Measurements from ENCODE around the gene KLHL36.
"Not testable (repeated sequence)": the region's sequence is repeated elsewhere in the genome, so short reads cannot be mapped to it uniquely, and the experiment has no call there.

The KLHL36 gene

DNA sequence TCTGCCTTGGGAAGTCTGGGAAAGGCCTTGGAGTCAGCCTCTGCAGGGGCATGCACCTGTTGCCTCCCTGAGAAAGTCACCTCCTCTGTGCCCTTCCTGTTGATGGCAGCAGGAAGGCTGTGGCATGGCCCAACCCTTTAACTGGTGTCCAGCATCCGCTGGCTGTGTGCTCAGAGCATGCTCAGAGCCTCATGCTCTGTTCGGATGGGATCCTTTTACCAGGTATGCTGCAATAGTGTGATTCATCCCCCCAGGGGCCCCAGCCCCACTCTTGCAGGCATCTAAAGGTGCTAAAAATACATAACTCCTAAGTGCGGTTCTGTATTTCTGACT, 24.9 kb downstream of the KLHL36 start:
- DNase-seq (ENCODE audit: low spot score) = no peak

DNA sequence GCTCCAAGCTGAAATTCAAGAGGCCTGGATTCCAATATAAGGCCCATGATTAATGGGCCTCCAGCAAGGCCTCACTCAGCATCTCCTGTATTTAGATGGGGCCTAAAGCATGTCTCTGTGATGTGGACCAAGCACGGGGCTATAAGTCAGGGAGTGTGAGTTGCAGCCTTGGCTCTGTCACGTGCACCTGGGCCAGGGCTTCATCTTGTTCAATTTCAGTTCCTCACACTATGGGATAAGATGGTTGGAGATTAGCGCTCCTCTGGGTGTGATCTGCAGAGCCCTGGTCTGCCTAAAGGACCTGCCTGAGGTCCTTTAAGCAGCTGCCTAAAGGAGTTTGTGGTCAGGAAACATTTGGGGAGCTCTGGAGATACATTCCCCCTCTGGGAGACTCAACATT, 25.2 kb downstream of the KLHL36 start:
- DNase-seq (ENCODE audit: low spot score) = no peak

DNA sequence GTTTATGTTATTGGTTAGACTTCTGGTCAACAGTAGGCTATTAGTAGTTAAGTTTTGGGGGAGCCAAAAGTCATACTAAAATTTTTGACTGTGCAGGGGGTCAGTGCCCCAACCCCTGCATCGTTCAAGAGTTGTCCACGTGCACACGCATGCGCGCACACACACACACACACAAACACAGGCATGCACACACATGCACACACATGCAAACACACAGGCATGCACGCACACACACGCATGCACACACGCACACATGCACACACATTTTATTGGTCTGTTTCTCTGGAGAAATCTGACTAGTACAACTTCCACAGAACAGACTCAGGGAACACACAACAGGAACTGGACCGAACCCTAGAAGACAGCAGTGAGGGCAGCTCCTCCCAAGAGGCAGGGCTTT, 27.1 kb downstream of the KLHL36 start:
- no peak for DNase-seq (ENCODE audit: low spot score)

DNA sequence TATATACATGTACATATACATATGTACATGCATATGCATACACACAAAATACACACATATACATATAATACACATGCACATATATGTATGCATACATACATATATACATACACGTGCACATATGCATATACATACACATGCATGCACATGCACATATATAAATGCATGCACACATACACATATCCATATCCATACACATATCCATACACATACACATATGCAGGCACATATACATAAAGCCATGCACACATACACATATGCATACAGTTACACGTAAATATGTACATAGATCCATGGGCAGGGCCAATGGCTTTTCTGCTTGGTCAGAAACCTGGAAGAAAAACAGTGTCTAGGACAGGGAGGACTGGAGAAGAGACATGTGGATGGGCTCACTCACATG, 27.6 kb downstream of the KLHL36 start:
- DNase-seq (ENCODE audit: low spot score) = no peak

DNA sequence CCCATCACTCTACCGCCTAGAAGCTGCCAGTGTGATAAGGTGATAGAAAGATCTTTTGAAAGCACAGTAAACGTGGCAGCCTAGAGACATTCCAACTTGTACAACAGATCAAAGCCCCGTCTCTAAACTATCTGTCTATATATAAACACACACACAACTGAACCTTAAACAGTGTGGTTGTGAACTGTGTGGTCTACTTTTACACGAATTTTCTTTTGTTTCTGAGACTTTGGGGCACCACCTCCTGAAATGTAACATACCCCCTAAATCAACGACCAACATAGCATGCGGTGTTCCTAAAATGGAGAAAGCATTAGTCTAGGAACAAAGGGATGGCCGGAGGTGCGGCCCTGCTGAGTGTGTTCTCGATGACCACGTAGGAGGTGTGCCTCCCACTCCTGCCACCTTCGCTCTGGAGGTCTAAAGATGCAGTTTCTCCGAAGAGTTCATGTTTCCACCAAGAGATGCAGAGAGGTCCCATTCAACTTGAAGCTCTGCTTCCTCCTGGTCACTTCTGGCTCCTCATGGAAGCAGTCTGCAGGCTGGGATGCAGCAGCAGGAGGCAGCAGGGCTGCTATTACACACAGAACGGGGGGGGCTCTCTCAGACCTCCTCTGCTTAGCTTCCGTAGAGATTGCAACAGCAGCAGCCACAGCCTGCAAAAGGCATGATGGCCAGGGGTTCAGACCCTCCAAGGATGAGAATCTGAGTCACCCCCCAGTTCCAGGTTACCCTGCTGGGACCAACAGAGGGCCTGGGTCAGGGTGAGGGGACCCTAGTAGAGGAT, 28.9 kb downstream of the KLHL36 start:
- no peak for DNase-seq (ENCODE audit: low spot score)

DNA sequence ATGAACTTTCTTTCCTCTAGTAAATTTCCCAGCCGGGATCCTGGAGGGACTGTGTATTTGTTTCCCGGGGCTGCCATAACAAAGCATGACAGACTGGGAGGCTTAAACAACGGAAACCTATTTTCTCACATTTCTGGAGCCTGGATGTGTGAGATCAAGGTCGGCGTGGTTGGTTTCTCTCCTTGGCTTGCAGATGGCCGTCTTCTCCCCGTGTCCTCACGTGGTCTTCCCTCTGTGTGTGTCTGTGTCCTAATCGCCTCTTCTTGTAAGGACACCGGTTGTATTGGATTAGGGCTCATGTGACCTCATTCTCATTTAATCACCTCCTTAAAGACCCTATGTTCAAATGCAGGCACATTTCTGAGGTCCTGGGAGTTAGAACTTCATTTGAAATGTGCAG, 29.5 kb downstream of the KLHL36 start:
- DNase-seq (ENCODE audit: low spot score) = no peak

DNA sequence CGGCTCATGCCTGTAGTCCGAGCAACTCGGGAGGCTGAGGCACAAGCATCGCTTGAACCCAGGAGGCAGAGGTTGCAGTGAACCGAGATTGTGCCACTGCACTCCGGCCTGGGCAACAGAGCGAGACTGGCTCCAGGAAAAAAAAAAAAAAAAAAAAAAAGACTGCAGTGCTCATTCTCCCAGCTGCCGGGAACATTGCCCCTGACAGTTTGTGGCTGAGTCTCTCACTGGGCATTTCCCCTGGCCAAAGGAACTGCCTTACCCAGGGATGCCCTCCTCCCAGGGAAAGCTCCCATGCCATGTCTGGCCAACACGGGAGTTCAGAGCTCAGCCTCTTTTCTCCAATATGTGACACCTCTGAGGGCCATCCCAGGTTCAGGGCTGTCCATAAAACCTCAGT, 30.2 kb downstream of the KLHL36 start:
- DNase-seq (ENCODE audit: low spot score) = no peak

DNA sequence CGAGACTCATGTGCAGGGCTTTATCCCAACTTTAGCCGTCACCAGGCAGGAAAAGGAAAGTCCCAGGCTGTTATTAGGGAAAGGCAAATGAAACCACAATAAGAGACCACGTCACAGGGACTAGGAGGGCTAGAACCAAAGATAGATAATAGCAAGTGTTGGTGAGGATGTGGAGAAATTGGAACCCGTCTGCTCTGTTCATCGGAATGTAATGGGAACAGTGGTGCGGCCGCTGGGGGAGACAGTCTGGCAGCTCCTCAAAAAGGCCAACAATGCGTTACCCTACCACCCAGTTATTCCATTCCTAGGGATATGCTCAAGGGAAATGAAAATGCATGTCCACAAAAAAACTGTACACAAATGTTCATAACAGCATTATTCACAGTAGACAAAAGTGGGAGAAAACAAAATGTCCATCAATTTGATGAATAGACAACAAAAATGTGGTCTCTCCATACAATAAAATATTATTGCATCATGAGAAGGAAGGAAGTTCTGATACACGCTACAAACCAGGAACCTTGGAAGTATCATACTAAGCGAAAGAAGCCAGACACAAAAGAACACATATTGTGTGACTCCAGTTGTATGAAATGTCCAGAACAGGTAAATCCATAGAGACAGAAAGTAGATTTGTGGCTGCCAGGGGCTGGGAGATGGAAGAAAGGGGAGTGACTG, 32.0 kb downstream of the KLHL36 start:
- no peak for DNase-seq (ENCODE audit: low spot score)

DNA sequence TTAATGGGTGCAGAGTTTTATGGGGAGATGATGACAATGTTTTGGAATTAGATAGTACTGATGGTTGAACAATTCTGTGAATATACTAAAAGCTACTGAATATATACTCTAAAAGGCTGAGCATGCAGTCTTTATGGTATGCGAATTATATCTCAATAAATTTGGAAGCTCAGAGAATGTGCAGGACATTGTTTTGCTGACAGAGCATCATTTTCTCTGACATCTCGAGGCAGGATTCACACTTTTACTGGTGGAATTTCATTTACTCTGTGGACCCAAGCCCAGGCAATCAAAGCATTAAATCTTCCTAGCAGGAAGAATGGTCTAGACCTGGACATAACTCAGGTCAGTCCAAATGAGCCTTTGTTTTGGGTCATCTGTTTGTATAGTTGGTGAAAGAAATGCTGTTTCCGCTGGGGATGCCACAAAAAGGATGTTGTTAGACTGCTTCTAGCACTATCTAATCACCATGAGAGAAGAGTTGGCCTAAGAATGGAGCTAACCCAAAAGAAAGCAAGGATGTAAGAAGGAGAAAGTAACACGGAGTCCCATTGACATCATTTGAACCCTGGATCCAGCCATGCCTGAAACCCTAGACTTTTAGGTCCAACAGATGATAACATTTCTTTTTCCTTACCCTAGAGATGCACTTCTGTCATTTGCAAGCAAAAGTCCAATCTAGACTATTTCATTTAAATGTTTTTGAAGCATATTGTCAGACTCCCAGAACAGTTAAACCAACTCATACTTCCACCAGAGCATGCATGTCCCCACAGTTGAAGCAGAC, 32.7 kb downstream of the KLHL36 start:
- no peak for DNase-seq (ENCODE audit: low spot score)

DNA sequence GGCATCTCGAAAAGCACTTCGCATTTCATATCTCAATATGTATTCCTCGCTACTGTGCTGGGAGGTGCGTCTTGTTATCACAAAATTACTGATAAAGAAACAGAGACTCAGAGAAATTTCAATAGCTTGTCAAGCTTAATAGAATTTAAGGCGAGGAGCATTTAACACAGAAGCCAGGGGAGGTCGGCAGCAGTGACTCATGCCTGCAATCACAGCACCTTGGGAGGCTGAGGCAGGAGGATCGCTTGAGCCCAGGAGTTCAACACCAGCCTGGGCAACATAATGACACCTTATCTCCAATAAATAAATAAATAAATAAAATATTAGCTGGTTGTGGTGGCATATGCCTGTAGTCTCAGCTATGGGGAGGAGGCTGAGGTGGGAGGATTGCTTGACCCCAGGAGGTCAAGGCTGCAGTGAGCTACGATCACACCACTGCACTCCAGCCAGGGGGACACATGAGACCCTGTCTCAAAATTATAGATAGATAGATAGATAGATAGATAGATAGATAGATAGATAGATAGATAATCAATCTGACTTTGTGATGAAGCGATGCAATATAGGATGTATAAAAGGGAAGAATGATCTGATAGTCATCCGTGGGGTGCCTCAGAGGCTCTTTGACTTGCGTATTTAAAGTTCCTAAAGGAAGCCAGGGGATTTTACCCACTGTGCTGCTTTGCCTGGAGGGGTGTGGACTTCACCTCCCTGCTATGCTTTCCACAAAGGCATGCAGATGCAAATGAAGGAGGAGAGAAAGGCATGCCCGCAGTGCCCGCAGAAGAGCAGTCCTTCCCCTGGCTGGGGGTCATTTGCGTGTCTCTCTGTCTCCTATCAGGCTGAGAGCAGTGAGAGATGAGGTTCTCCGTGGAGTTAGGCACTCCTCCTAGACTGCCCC, 35.6 kb downstream of the KLHL36 start:
- no peak for DNase-seq (ENCODE audit: low spot score)

DNA sequence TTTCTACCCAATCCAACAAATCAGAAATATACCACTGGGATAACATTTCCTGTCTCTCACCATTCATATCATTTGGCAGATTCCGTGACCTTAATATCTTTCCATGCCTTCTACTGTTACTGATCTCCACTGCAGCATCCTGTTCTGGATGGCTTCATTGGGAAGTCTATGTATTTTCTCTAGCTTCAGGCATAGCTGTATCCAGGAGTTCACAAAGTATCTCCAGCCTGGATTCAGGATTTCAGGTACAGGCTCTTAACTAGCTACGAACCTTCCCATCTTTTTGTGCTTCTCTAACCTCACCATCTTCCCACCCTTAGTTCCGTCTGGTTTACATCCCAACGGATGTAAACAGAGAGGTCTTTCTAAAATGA, 36.3 kb downstream of the KLHL36 start:
- no peak for DNase-seq (ENCODE audit: low spot score)

DNA sequence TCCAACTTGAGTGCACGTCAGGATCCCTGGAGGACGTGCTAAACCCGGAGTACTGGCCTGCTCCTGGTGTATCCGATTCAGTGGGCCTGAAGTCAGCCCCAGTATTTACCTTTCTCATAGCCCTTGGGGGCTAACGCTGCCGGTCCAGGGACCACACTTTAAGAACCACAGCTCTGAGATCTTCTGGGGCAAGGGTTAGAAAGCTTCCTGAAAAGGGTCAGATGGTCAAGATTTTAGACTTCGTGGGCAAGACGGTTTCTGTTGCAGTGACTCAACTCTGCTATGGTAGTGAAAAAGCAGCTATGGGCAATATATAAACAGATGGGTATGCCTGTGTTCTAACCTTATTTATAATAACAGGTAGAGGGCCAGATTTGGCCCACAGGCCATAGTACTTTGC, 36.9 kb downstream of the KLHL36 start:
- no peak for DNase-seq (ENCODE audit: low spot score)

DNA sequence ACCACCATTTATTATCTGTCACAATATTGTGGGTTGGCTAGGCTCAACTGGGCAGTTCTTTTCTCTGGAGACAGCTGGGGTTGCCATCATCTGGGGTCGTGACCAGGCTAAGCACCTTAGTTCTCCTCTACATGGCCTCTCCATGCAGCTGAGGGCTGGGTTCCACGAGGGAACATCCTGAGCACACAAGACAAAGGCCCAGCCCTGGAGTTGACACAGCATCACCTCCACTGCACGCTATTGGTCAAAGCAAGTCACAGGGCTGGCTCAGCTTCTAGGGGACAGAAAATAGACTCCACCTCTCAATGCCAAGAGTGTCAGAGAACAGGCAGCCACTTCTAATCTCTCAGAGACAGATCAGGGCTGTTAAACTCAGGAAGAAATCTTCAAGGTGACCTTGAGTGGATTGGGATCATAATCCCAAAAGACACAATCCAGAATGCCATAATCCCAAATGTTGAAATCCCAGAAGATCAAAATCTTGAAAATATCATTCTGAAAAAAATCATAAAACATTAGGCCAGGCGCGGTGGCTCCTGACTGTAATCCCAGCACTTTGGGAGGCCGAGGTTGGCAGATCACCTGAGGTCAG, 38.5 kb downstream of the KLHL36 start:
- no peak for DNase-seq (ENCODE audit: low spot score)

DNA sequence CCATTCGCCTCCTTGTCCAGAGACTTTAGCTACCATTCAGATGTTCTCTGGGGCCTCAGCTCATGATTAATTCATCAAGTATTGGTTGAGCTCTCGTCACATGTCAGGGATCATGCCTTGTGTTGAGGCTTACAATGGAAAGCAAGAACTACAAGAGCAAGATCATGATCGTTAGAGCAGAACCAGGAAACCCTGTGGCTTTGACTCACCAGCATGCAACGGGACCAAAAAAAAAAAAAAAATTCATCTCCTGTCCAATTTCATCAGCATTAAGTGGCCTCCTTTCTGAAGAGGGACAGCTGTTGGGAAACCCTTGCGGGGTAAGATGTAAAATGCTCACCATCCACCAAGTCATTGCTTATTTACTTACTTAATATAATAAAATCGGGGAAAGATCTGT, 39.4 kb downstream of the KLHL36 start:
- no peak for DNase-seq (ENCODE audit: low spot score)

DNA sequence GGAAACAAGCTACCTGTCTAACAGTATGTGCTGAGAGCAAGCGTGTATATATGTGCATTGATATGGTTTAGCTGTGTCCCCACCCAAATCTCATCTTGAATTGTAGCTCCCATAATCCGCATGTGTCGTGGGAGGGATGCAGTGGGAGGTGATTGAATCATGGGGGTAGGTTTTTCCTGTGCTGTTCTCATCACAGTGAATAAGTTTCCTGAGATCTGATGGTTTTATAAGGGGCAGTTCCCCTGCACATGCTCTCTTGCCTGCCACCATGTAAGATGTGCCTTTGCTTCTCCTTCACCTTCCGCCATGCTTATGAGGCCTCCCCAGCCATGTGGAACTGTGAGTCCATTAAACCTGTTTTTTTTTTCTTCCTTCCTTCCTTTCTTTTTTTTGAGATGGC, 39.9 kb downstream of the KLHL36 start:
- not testable (repeated sequence) for DNase-seq (ENCODE audit: low spot score)

DNA sequence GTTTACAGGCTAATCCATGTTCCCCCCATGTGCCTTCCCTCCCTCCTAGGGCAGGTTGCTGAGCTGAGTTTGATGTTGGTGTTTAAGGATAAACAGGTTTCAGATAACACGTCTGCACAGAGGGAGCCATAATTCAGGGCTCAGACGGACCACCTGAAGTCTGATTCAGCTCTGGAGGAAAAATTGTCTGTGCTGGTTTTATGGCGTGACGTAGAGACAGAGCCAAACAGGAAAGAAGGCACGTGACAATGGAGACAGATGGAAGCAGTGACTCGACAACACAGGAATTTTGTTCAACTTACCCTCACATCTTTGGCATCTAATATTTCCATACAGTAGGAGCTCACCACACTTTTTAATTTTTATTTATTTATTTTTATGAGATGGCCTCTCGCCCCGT, 40.8 kb downstream of the KLHL36 start:
- no peak for DNase-seq (ENCODE audit: low spot score)

DNA sequence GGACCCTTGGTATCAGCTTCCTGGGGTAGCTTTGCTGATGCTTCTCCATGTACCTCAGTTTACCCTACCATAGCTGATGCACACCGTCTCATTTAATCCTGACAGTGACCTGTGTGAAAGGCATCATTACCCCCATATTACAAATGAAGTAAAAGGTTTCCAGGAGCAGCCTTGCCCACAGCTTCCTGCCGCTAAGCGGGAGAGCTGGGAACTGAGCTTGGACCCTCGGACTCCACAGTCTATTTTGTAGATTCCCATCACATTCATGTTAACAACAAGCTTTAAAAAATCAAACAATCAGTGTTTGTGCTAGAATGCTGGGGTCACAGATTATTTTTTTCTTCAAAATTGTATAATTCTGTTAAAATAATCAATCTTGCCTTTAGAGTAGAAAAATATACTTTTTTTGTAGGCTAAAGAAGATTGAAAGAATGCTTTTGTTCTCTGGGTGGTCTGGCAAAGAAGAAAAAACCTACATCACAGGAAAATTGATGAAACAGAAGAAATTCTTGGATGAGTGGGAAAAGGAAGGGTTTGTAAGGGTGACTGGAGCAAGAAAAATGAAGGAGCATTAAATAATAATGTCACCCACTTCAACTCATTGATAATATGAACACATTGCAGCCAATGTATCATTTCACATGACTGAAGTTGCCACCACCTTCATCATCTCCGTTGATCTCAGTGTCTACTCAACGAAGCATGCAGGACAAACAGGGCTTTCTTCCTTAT, 41.9 kb downstream of the KLHL36 start:
- DNase-seq (ENCODE audit: low spot score) = no peak

DNA sequence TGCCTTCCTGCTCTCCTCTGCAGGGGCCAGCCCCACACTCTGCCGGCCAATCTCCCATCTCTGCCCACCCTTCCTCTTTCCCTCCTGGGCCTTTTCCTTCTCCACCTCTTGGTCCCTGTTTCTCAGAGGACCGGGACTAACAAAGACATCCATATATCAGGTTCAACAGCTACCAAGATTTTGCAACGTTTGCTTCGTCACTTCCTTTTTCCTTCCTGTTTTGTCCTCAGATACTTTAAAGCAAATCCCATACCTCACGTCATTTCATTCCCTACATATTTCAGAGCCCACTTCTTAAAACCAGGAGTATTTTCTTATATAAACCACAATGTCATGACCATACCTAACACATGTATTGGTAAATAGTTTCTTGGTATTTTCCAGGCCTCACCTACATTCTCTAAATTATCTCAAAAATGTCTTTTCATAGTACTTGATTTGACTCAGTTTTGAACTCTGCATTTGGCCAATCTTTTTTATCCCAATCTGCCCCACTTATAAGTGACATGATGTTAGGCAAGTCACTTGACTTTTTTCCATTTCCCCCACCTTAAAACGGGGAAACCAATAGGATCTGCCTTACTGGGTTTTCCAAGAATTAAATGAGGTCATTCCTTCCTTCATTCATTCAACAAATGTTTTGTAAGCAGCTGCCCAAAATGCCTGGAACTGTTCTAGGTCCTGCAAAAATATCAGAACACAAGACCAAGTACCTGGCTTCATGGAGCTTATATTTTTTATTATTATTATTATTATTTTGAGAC, 44.3 kb downstream of the KLHL36 start:
- no peak for DNase-seq (ENCODE audit: low spot score)

DNA sequence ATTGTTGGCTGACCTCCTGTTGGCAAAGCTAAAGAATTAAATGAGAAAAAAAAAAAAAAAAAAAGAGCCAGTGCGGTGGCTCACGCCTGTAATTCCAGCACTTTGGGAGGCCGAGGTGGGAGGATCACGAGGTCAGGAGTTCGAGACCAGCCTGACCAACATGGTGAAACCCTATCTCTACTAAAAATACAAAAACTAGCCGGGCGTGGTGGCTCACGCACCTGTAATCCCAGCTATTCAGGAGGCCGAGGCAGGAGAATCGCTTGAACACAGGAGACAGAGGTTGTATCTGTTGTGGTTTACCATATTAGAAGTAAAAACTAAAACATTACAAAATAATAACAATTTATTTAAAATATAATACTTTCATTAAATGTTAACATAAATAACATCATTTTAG, 45.6 kb downstream of the KLHL36 start:
- DNase-seq (ENCODE audit: low spot score) = not testable (repeated sequence)

DNA sequence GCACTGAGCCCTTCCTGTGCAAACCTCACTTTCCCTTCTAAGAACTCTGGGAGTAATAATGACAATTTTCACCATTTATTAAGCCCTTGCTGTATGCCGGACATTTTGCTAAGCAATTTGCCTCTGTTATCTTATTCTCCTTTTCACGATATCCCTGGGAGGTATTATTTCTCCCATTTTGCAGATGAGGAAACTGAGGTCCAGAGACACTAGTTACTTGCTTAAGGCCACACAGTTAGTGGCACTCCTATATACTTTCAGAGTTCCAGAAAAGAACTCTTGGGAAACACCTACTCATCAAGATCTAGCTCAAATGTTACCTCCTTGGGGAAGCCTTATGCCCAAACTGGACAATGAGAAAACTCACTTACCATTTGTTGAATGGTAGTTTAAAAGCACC, 46.7 kb downstream of the KLHL36 start:
- no peak for DNase-seq (ENCODE audit: low spot score)

Data from left forelimb (tissue), 1 donor.